HepG2 (cell line): ENCODE measurements around the gene RAC3. TPM values are rescaled to one million over a fixed set of nuclear protein-coding genes. Genes with fewer than 3 reads are reported as not detected.

Experiments used
- EHMT2 ChIP-seq: fragments of 200-600 bp; sonication (generic); IDR thresholded peaks from 2 replicates; pipeline ENCODE4 v1.7.0; 2017; ENCODE audit warnings: antibody characterized with exemption, low read depth, low read length, borderline replicate concordance
- ELF1 ChIP-seq: sonication (generic); formaldehyde crosslinking; IDR thresholded peaks from 2 replicates; pipeline ENCODE4 v1.4.0; 2020; ENCODE audit warnings: missing genetic modification reagents
- GMEB2 ChIP-seq: IDR thresholded peaks from 2 replicates; pipeline ENCODE4 v1.6.1; 2016; ENCODE audit warnings: missing biosample characterization, missing genetic modification reagents, low read depth
- PHF20 ChIP-seq: sonication (generic); formaldehyde crosslinking; IDR thresholded peaks from 2 replicates; pipeline ENCODE4 v1.5.0; 2020; ENCODE audit warnings: mild to moderate bottlenecking, missing genetic modification reagents
- PRDM10 ChIP-seq: sonication (generic); formaldehyde crosslinking; IDR thresholded peaks from 2 replicates; pipeline ENCODE4 v1.4.0; 2020; ENCODE audit warnings: low read depth, missing genetic modification reagents
- SMAD3 ChIP-seq: sonication (generic); formaldehyde crosslinking; IDR thresholded peaks from 2 replicates; pipeline ENCODE4 v1.4.0; 2020; ENCODE audit warnings: missing genetic modification reagents
- THAP11 ChIP-seq: IDR thresholded peaks from 2 replicates; pipeline ENCODE4 v1.6.1; 2016; ENCODE audit warnings: missing biosample characterization, missing genetic modification reagents
- TRIM24 ChIP-seq: sonication (generic); formaldehyde crosslinking; IDR thresholded peaks from 2 replicates; pipeline ENCODE4 v1.8.0; 2022; ENCODE audit warnings: mild to moderate bottlenecking, missing genetic modification reagents
- ZFP62 ChIP-seq: sonication (generic); formaldehyde crosslinking; IDR thresholded peaks from 2 replicates; pipeline ENCODE4 v1.4.0; 2020; ENCODE audit warnings: missing genetic modification reagents
- ZNF326 ChIP-seq: sonication (generic); formaldehyde crosslinking; IDR thresholded peaks from 2 replicates; pipeline ENCODE4 v1.4.0; 2020; ENCODE audit warnings: missing genetic modification reagents, borderline replicate concordance
- ZNF382 ChIP-seq: sonication (generic); formaldehyde crosslinking; IDR thresholded peaks from 2 replicates; pipeline ENCODE4 v1.5.0; 2020; ENCODE audit warnings: missing genetic modification reagents, mild to moderate bottlenecking, borderline replicate concordance
- ZNF7 ChIP-seq: IDR thresholded peaks from 2 replicates; pipeline ENCODE4 v1.6.1; 2016; ENCODE audit warnings: missing biosample characterization, missing genetic modification reagents
- ZNF704 ChIP-seq: sonication (generic); formaldehyde crosslinking; IDR thresholded peaks from 2 replicates; pipeline ENCODE4 v1.8.1; 2023; ENCODE audit warnings: mild to moderate bottlenecking, inconsistent platforms, moderate library complexity, missing genetic modification reagents, borderline replicate concordance
- ZNF737 ChIP-seq: sonication (generic); formaldehyde crosslinking; IDR thresholded peaks from 2 replicates; pipeline ENCODE4 v1.5.0; 2020; ENCODE audit warnings: missing genetic modification reagents, mild to moderate bottlenecking, borderline replicate concordance
- ZNF790 ChIP-seq: sonication (generic); formaldehyde crosslinking; IDR thresholded peaks from 2 replicates; pipeline ENCODE4 v1.8.0; 2022; ENCODE audit warnings: missing genetic modification reagents, mild to moderate bottlenecking, borderline replicate concordance
- polyA plus RNA-seq, 8 experiments: library from polyadenylated mRNA; depleted of rRNA in 3 of 8; stranded (reverse) in 7 of 8; unstranded in 1 of 8; fragments of >200 nt; fragmentation: Illumina TruSeq in 4 of 8; extraction: Trizol in 4 of 8; gene quantifications; 2 replicates each; pipeline versions ENCODE4 v1.2.1 to v1.2.3, GENCODE V29; 2011 to 2016; ENCODE audit warnings: low read depth in 4 of 8, missing spikeins in 1 of 8, mixed read lengths in 1 of 8; ENCODE audit not compliant: insufficient read depth in 1 of 8
- total RNA-seq, 5 experiments: library from RNA; depleted of rRNA; stranded (reverse); fragments of >200 nt; fragmentation: Illumina TruSeq; extraction: Trizol; gene quantifications; 2 replicates each; pipeline ENCODE4 v1.2.3, GENCODE V29; 2016; ENCODE audit warnings: low read depth in 1 of 5
- TF ChIP-seq, protein P1 (sequence below): sonication (generic); formaldehyde crosslinking; IDR thresholded peaks from 2 replicates; pipeline ENCODE4 v1.8.1; 2023; ENCODE audit warnings: mild to moderate bottlenecking, moderate library complexity, missing genetic modification reagents
- TF ChIP-seq, protein P2 (sequence below): sonication (generic); formaldehyde crosslinking; IDR thresholded peaks from 2 replicates; pipeline ENCODE4 v1.8.1; 2023; ENCODE audit warnings: mild to moderate bottlenecking, missing genetic modification reagents

Gene RAC3
- total and polyA plus RNA-seq, 2 of the 13 experiments (the other 11 are each of a cell fraction or from before 2014, with no cell fraction given) = 10.5 to 21.3 TPM

DNA sequence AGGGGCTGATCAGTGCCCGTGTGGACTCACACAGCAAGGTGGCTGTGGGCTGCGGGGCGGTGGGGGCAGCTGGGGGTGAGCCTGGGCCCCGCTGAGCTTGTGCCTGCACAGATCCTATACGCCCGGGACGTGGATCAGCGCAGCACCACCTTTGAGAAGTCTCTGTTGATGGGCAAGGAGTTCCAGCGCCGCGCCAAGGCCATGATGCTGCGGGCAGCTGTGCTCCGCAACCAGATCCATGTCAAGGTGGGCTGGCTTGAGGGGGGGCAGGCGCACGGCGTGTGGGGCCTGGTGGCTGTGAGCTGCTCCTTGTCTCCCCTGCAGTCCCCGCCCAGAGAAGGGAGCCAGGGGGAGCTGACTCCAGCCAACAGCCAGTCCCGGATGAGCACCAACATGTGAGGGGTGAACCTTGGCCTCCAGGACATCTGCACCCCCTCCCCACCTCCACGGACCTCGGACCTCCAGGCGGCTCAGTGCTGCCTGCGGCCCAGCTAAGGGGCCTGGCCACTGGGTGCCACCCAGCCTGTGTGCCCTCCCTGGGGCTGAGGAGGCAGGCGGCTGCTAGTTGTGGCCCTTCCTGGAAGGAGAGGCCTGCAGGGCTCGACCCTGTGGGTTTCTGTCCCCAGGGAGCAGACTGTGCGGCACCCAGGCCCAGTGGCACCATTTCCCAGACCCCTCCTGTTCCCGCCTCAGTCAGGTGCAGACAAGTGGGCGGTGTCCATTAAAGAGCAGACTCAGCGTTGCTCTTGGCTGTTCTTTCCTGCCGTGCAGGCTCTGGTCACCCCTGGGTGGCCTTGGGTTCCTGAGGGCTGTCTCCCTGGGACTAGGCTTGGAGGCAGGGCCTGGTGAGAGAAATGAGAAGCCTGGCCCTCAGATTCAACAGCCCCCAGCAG lies 25.5 kb downstream of the RAC3 start (continued):
- no peak for TF ChIP-seq GMEB2 (CRISPR knock-in tag)
- TF ChIP-seq ZNF704 (CRISPR knock-in tag) = no peak
- TF ChIP-seq TRIM24 = no peak
- no peak for TF ChIP-seq PRDM10
- TF ChIP-seq ELF1 (CRISPR knock-in tag) = peak; percentile 35; the same call in 1 of the 2 replicates
- TF ChIP-seq ZFP62 (CRISPR knock-in tag) = no peak
- no peak for TF ChIP-seq THAP11
- TF ChIP-seq, protein P1, sequence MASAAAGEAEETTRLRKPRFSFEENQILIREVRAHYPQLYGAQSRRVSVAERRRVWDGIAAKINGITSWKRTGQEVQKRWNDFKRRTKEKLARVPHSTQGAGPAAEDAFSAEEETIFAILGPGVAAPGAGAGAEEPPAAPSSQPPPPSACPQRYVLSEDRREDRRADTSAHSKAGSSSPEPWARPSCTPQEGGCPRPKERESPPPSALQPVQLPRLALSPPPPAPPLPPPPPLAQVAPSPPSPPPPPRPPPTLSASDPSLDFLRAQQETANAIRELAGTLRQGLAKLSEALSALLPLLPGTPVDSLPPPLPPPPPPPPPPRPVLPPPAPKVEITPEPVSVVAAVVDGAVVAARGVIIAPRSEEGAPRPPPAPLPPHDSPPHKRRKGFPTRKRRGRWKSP (CRISPR knock-in tag) = no peak; the same call in 1 of the 2 replicates
- TF ChIP-seq ZNF382 (CRISPR knock-in tag) = no peak
- TF ChIP-seq ZNF326 = no peak
- 0 out of 2 replicates have a peak, but pooled peaks have one; percentile 41 for TF ChIP-seq ZNF790 (CRISPR knock-in tag)
- TF ChIP-seq ZNF737 (CRISPR knock-in tag) = no peak
- TF ChIP-seq, protein P2, sequence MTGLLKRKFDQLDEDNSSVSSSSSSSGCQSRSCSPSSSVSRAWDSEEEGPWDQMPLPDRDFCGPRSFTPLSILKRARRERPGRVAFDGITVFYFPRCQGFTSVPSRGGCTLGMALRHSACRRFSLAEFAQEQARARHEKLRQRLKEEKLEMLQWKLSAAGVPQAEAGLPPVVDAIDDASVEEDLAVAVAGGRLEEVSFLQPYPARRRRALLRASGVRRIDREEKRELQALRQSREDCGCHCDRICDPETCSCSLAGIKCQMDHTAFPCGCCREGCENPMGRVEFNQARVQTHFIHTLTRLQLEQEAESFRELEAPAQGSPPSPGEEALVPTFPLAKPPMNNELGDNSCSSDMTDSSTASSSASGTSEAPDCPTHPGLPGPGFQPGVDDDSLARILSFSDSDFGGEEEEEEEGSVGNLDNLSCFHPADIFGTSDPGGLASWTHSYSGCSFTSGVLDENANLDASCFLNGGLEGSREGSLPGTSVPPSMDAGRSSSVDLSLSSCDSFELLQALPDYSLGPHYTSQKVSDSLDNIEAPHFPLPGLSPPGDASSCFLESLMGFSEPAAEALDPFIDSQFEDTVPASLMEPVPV (CRISPR knock-in tag) = no peak; the same call in 1 of the 2 replicates
- TF ChIP-seq PHF20 (CRISPR knock-in tag) = no peak
- no peak for TF ChIP-seq EHMT2
- TF ChIP-seq ZNF7 (CRISPR knock-in tag) = no peak
- TF ChIP-seq SMAD3 (CRISPR knock-in tag) = no peak
